WTC11 (cell line): Measurements from ENCODE around the gene ACOXL.

Experiments used
- ATF1 ChIP-seq: sonication (generic); formaldehyde crosslinking; IDR thresholded peaks from 2 replicates; pipeline ENCODE4 v1.8.1; 2023; ENCODE audit warnings: mild to moderate bottlenecking, moderate library complexity, missing genetic modification reagents
- CREB1 ChIP-seq: sonication (generic); formaldehyde crosslinking; IDR thresholded peaks from 2 replicates; pipeline ENCODE4 v1.8.0; 2023; ENCODE audit warnings: mild to moderate bottlenecking, missing genetic modification reagents
- CTCF ChIP-seq: fragments of 200-600 bp; IDR thresholded peaks from 2 replicates; pipeline ENCODE4 v1.8.0; 2022; ENCODE audit warnings: antibody characterized with exemption
- FOXJ3 ChIP-seq: sonication (generic); formaldehyde crosslinking; IDR thresholded peaks from 2 replicates; pipeline ENCODE4 v1.9.0; 2021; ENCODE audit warnings: missing genetic modification reagents, mild to moderate bottlenecking, borderline replicate concordance
- JAZF1 ChIP-seq: fragments of 250-450 bp; sonication (Bioruptor Pico); IDR thresholded peaks from 2 replicates; pipeline ENCODE4 v1.9.0; 2021; ENCODE audit warnings: moderate library complexity, mild to moderate bottlenecking, inconsistent platforms
- MAX ChIP-seq: sonication (generic); formaldehyde crosslinking; IDR thresholded peaks from 2 replicates; pipeline ENCODE4 v1.8.0; 2022; ENCODE audit warnings: mild to moderate bottlenecking, missing genetic modification reagents
- NR1H2 ChIP-seq: sonication (generic); formaldehyde crosslinking; IDR thresholded peaks from 2 replicates; pipeline ENCODE4 v1.9.0; 2021; ENCODE audit warnings: mild to moderate bottlenecking, moderate library complexity, missing genetic modification reagents
- PRDM15 ChIP-seq: sonication (generic); formaldehyde crosslinking; IDR thresholded peaks from 2 replicates; pipeline ENCODE4 v1.8.0; 2022; ENCODE audit warnings: missing genetic modification reagents
- TCF7 ChIP-seq: sonication (generic); formaldehyde crosslinking; IDR thresholded peaks from 2 replicates; pipeline ENCODE4 v1.8.0; 2022; ENCODE audit warnings: mild to moderate bottlenecking, low read depth, missing genetic modification reagents, moderate library complexity
- TEAD1 ChIP-seq: sonication (generic); formaldehyde crosslinking; IDR thresholded peaks from 2 replicates; pipeline ENCODE4 v1.8.0; 2022; ENCODE audit warnings: mild to moderate bottlenecking, missing genetic modification reagents

GRCh38 chr2:111091811-111092211 lies 359.4 kb downstream of the ACOXL start:
- TF ChIP-seq CTCF: no peak
- no peak for TF ChIP-seq TEAD1 (CRISPR knock-in tag)
- no peak for TF ChIP-seq MAX
- no peak for TF ChIP-seq ATF1
- TF ChIP-seq JAZF1 (CRISPR knock-in tag): no peak
- no peak for TF ChIP-seq PRDM15 (CRISPR knock-in tag)
- TF ChIP-seq FOXJ3 (CRISPR knock-in tag): no peak
- no peak for TF ChIP-seq TCF7 (CRISPR knock-in tag)
- TF ChIP-seq NR1H2 (CRISPR knock-in tag): no peak
- TF ChIP-seq CREB1 (CRISPR knock-in tag): no peak
